Tibial artery (tissue), 4 donors: ENCODE measurements around the gene AURKAIP1.

ENCODE experiments used
- DNase-seq, 2 donors: peaks; one replicate each; pipeline ENCODE4 v3.0.0-alpha.2; 2019
- H3K27ac ChIP-seq, 2 donors: fragments of 200-600 bp; sonication (generic) in 1 of 2; 1 replicate in 1 of 2; 2 replicates in 1 of 2; pipeline ENCODE4 v1.5.1; 2018 to 2019; ENCODE audit warnings: mild to moderate bottlenecking in 1 of 2
- H3K27me3 ChIP-seq, 2 donors: fragments of 200-600 bp; sonication (generic) in 1 of 2; one replicate each; pipeline versions ENCODE4 v1.5.1 to v1.6.0; 2016 to 2019
- H3K36me3 ChIP-seq, 3 donors: fragments of 200-600 bp; sonication (generic) in 2 of 3; one replicate each; pipeline ENCODE4 v1.5.1; 2016 to 2019; ENCODE audit warnings: mild to moderate bottlenecking in 2 of 3
- H3K4me1 ChIP-seq, 4 donors: fragments of 200-600 bp; sonication (generic) in 2 of 4; 1 replicate in 3 of 4; 2 replicates in 1 of 4; pipeline ENCODE4 v1.5.1; 2016 to 2019
- H3K4me3 ChIP-seq, 2 donors: fragments of 200-600 bp; sonication (generic) in 1 of 2; 1 replicate in 1 of 2; 2 replicates in 1 of 2; pipeline ENCODE4 v1.5.1; 2018 to 2019; ENCODE audit warnings: mild to moderate bottlenecking in 2 of 2
- H3K9me3 ChIP-seq, 3 donors: fragments of 200-600 bp; sonication (generic) in 1 of 3; one replicate each; pipeline ENCODE4 v1.5.1; 2016 to 2019
- CTCF ChIP-seq, 2 experiments: fragments of 200-600 bp in 1 of 2; fragments of 450-650 bp in 1 of 2; IDR thresholded peaks; one replicate each; pipeline ENCODE4 v1.5.1; 2017 to 2019; ENCODE audit warnings: antibody characterized with exemption in 2 of 2, mild to moderate bottlenecking in 1 of 2, moderate library complexity in 1 of 2
- intact Hi-C: fragments of 100-400 bp; cut with DNase I; formaldehyde crosslinking; loops from one replicate; pipeline ENCODE4 v1.15.0; 2023; ENCODE audit warnings: low total_unique reads

AURKAIP1 gene

GRCh38 chr1:1381294-1381693 lies 6.3 kb upstream of the AURKAIP1 start:
- Histone ChIP-seq H3K27ac (no peak overlapping the region), H3K36me3 (peaks cover 7 to 32% (median 18%) of the 10 kb centered on the region in 3 donors), H3K4me1 (no peaks in the 10 kb centered on the region), H3K4me3 (no peak overlapping the region), H3K9me3 (no peaks in the 10 kb centered on the region), H3K27me3 (no peaks in the 10 kb centered on the region)
- DNase-seq: no peak
- TF ChIP-seq CTCF (IDR thresholded peaks at IDR 0.05): no peak
- intact Hi-C loops: no loop called here

- no peak for DNase-seq
- Histone ChIP-seq H3K36me3 (peaks cover 3 to 27% (median 14%) of the 10 kb centered on the region in 3 donors), H3K4me3 (no peak overlapping the region), H3K27me3 (no peaks in the 10 kb centered on the region), H3K9me3 (no peaks in the 10 kb centered on the region), H3K4me1 (peaks cover 0 to 3% (median 2%) of the 10 kb centered on the region in 4 donors), H3K27ac (no peak overlapping the region)
- TF ChIP-seq CTCF (IDR thresholded peaks at IDR 0.05): no peak
- intact Hi-C loops: no loop called here
Observed at GRCh38 chr1:1380860-1381259, 5.9 kb upstream of the AURKAIP1 start.

DNA sequence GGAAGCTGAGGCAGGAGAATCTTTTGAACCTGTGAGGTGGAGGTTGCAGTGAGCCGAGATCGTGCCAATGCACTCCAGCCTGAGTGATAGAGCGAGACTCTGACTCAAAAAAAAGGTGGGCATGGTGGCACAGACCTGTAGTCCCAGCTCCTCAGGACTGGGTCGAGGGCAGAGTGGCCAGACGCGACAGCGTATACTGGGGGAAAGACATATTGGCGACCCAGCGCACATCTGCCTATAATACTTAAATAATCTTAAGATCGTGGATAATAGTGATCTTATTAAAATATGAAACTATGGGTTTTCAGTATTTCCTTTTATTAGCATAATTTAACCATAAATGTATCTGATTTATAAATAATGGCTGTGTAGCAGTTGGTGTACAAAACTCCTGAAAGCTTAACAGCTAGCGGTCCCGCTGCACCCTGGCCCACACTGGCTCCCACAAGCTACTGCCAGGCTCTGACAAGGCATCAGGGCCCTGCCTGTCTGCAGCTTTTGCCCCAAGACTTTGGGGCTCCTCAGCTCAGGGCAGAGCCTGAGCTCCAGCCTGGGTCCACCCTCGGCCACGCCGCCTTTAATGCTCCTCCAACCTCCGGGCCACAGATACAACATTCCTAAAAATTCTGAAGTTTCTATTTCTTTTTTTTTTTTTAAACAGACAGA lies 2.7 kb upstream of the AURKAIP1 start:
- Histone ChIP-seq H3K36me3 (peaks cover 8 to 28% (median 16%) of the 10 kb centered on the region in 3 donors), H3K9me3 (no peaks in the 10 kb centered on the region), H3K4me3 (no peak overlapping the region), H3K4me1 (peaks cover 0 to 24% (median 23%) of the 10 kb centered on the region in 4 donors), H3K27ac (no peak overlapping the region), H3K27me3 (no peaks in the 10 kb centered on the region)
- TF ChIP-seq CTCF (IDR thresholded peaks at IDR 0.05): no peak
- no peak for DNase-seq
- intact Hi-C loops: no loop called here

GRCh38 chr1:1376551-1377226 lies 1.7 kb upstream of the AURKAIP1 start:
- Histone ChIP-seq H3K9me3 (no peaks in the 10 kb centered on the region), H3K27me3 (no peaks in the 10 kb centered on the region), H3K4me1 (peaks cover 0 to 34% (median 32%) of the 10 kb centered on the region in 4 donors), H3K36me3 (peaks cover 8 to 32% (median 13%) of the 10 kb centered on the region in 3 donors), H3K4me3 (no peak overlapping the region), H3K27ac (no peak overlapping the region)
- TF ChIP-seq CTCF (IDR thresholded peaks at IDR 0.05): no peak
- intact Hi-C loops: no loop called here
- no peak for DNase-seq

DNA sequence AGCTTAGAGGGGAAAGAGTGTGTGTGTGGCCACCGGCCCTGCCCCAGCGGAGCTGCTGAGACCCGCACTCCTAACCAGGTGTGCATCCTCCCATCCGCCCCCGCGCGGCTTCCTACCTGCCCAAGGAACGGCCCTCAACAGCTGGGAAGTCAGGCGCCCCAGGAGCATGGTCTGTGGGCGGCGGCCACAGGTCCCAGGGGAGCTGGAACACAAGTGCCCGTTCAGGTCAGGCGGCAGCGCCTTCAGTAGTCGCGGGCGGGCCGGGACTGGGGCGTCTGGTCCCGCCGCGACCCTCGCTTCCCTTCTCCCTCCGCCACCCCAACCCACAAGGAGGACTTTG lies 448 bp downstream of the AURKAIP1 start:
- H3K27me3 ChIP-seq: no peaks in the 10 kb centered on the region
- no peak for TF ChIP-seq CTCF (IDR thresholded peaks at IDR 0.05)
- H3K9me3 ChIP-seq: no peaks in the 10 kb centered on the region
- H3K36me3 ChIP-seq: peaks cover 8 to 20% (median 9%) of the 10 kb centered on the region in 3 donors
- DNase-seq: no peak
- H3K4me3 ChIP-seq: peak overlapping the region; percentile 94 to 99
- H3K27ac ChIP-seq: peak overlapping the region; percentile 94 to 99
- intact Hi-C loops: loop anchor here (2.0 kb wide), 1 partner anchor 26 kb away; the partner anchor contains the start of gene DVL1
- peaks cover 0 to 36% (median 34%) of the 10 kb centered on the region in 4 donors for H3K4me1 ChIP-seq
